Measurements from ENCODE around the gene HK2.

Gene HK2

DNA sequence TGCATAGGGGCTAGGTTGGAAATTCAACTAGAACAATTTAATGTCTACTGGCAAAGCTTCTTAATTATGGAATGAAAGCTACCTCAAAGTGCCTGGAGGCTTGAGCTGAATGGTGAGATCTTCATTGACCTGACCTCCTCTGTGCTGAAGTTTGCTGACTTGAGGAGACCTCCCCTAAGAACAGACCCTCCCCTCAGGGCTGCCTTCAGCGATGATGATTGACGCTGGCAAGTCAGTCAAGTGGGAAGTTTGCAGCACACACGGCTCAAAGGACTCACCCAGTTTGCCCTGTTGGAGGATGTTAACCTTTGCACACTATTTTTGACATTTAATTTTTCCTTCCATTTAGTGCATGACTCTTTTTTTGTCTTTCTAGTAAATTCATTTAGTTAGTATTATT, 107.4 kb downstream of the HK2 start:
- no peak for DNase-seq

DNA sequence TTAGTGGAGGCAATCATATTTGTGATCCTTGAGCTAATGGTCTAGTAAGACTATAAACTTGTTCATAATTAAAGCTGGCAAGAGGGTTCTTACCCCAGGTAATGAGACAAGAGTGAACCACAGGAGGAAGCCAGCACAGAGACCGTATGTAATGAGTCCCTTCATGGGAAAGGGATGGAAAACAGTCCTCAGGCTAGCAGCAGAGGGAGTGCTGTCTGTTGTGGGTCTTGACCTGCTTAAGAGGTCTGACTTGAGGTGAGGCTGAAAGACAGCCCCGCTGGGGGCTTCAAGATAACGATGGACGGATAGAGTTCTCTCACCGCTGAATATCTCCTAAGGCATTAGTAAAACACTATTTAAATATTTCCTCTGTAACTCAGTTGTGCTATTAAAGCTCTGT, 108.3 kb downstream of the HK2 start:
- DNase-seq: no peak
